Frontal cortex (tissue), 4 donors: Measurements from ENCODE around the gene ZBP1. TPM values are rescaled to one million over a fixed set of nuclear protein-coding genes. Genes with fewer than 3 reads are reported as not detected.

ENCODE experiments used
- DNase-seq, 2 donors: peaks; one replicate each; pipeline ENCODE4 v3.0.0; 2012; ENCODE audit warnings: low spot score in 2 of 2
- FAIRE-seq: peaks from 2 replicates; lab custom pipeline; 2012; peaks lifted over from hg19 to GRCh38; lab: Jason Lieb, UNC
- total RNA-seq: library from RNA; depleted of rRNA; stranded (reverse); fragments of >200 nt; gene quantifications from one replicate; pipeline ENCODE4 v1.2.3, GENCODE V29; 2014
- donor health status: control.
- donor health status: control.
- donor health status: control.

Gene ZBP1
- total RNA-seq, 1 donor from 2014 or later: not detected

DNA sequence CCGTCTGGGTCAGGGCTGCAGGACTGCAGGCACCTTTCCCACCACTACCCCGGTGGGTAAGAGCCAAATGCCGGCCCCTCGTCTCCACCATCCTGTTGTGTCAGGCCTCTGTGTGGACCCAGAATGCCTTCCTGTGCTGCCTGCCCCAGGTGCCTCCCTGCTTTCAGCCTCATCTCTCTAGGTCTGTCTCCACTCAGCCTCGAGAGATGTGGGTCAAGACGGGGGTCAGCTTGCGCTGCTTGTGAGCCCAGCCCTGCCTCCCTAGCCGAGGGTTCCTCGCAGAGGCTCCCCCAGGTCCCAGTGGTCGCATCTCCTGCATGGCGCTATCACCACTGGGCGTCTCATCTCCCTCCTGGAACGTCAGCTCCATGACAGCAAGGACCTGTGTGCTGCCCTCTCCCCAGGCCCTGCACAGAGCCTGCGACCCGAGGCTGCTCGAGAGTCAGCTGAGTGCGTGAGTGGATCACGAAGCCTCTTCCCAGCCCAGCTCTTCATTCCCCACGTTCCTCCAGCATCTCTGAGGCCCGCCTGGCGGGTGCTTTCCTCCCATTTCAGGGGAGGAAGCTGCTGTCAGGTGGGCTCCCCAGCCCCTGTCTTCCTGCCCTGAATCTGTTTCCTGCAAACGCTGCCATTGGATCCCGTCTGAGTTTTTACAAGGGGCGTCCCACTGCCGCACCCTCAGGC is 38.7 kb upstream of the ZBP1 start:
- DNase-seq (peak in 1 of 2 donors; percentile 8), FAIRE-seq (no peak)

DNA sequence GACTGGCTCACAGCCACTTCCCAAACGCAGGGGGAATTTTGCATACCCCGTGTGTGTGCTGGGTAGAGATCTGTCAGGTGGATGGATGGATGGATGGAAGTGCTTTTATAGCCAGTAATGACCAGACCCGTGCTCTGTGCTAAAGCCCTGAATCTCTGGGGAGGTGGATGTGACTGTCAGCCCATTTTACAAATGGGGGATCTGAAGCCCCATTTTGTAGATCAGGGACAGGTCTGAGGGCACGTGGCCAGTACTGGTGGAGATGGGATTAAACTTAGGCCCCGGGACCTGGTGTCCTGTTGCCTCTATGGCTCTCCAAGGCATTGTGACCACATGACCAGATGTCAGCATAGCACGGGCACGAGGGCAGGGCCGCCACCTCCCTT is 38.2 kb upstream of the ZBP1 start:
- DNase-seq: peak in 1 of 2 donors; percentile 7
- FAIRE-seq: no peak

DNA sequence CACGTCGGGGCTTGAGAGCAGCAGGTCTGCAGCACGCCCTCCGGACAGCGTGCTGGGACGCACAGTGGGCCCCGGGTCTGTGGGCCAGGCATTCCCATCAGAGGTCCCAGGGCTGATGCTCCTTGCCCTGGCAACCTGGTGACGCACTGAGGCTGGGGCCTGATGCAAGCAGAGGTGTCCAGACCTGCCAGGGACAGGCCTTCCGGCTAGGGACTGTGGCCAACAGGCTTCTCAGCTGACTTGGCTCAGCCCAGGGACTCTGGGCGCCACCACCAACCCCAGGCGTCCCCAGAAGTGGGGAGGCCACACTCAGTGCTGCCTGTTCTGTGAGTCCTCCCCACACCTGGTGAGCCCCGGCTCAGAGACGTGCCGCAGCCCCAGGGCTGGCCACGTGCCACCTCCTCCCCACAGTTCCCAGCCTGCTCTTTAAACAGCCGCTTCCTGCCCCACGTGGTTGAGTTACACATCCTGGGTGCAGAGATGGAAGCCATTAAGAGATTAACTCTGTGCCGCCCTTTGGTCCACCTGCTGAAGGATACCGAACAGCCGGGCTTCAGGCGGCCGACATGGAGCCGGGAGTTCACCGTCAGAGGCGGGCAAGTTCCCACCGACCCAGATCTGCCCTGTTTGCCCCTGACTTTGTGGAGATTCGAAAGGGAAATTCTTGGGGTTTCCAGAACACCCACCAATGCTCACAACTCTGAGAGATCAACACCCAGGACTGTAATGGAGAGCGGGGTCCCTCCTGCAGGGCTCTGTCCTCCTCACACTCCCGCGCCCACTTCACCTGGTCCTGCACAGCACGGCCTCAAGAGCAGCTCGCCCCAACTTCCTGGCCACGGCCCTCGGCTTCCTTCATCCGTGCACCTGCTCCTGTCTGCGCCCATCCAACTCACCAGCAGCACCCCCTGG is 37.6 kb upstream of the ZBP1 start:
- DNase-seq: peak in 1 of 2 donors; percentile 52
- no peak for FAIRE-seq

DNA sequence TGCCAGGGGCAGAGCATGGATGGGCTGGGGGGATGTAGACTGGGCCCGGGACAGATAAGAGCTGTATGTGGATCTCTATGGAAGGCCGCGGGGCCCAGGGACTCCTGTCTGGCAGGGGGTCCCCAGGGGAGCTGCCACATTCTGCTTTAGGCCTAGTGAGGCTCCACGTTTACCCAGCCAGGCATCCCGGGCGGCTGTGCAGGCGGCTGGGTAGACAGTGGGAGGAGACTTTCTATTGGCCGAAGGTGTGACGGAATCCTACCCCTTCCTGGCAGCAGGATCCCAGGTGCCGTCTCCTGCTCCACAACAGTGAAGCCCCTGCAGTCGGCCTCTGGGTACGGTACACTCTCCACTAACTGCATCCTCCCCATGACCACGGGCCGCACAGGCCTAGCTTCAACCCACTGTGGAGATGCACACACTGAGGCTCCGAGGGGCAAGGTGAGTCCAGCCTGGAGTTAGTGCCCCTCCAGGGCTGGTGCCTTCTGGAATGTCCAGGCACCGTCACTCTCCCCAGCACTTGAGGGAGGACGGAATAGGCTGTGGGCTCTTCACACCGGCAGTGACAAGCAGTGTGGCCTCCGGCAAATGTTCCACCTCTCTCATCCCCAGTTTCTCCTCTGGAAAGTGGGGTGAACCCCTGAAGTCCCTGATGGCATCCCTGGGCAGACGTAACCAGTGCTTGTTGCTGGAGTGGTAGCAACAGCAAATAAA is 36.8 kb upstream of the ZBP1 start:
- peak; percentile 4 to 7 for DNase-seq
- no peak for FAIRE-seq

DNA sequence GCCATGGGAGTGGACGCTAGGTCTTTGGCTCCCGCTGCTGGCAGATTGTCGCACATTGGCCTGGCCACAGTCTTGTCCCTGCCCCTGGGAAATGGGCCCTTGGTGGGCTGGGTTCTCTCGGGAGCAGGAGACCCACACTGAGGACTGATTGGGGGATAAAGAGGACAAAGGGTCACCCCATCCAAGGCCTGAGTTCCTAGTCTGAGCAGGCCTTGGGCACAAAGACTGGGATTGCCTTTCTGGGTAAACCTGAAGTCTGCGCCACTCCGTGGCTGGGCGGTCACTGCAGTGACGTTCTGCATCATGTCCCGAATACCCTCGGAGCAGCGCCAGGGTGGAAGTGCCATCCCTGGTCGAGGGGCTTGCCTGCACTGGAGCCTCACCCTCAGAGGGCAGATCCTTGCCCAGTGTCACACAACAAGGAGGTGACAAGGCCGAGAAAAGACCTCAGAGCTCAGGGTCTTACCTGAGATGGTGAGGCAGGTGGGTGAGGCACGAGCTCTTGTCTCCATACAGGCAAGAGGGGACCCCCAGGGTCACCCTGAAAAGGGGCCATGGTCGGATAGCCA is 36.1 kb upstream of the ZBP1 start:
- DNase-seq (peak; percentile 10 to 16), FAIRE-seq (no peak)

DNA sequence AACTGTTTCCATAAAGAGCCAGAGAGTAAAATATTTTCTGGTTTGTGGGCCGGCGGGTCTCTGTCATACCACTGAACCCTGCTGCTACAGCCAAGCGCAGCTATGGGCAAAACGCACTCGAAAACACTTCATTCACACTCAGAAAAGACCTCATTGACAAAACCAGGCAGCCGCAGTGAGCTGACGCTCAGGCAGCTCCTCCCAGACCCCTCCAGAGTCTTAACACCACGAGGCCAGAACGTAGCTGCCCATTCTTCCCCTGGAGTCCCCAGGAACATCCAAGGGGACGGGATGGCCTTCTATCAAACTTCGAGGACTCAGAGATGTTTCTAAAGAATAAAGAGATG is 35.6 kb upstream of the ZBP1 start:
- DNase-seq (peak; percentile 7 to 8), FAIRE-seq (no peak)

DNA sequence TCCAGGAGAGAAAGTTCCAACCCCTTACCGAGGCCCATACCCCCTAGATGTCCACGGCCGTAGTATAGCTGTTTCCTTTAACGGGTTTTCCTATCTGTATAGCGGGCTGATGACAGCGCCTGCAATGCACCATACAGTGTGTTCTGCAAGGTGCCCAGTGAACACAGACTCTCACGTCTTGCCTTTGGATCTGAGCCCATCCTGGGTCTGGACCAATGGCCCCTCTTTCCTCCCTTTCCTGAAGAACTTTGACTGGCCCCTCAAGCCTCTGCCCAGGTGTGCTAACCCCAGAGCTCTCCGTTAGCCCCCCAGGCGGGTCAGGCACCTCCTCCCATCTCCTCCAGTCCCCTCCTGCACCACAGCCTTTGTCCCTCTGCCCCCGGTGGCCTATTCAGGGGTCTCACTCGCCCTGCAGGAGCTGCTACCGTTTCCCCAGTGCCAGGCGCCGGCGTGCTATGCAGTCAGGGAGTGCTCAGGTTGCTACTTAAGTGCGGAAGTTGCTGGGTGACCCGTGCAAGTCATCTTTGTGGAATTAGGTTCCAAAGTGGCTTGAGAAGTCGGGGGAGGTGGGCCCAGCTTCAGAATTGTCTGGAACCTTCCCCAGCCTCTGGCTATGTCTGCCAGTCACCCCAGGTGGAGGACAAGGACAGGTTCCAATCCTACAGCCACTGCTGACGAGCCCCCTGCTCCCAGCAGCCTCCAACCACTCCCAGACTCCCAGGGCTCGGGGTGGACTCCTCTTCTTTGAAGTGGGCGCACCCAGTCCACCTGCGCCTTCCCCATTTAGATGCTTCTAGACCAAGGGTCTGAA is 35.0 kb upstream of the ZBP1 start:
- DNase-seq (peak; percentile 7 to 10), FAIRE-seq (no peak)

DNA sequence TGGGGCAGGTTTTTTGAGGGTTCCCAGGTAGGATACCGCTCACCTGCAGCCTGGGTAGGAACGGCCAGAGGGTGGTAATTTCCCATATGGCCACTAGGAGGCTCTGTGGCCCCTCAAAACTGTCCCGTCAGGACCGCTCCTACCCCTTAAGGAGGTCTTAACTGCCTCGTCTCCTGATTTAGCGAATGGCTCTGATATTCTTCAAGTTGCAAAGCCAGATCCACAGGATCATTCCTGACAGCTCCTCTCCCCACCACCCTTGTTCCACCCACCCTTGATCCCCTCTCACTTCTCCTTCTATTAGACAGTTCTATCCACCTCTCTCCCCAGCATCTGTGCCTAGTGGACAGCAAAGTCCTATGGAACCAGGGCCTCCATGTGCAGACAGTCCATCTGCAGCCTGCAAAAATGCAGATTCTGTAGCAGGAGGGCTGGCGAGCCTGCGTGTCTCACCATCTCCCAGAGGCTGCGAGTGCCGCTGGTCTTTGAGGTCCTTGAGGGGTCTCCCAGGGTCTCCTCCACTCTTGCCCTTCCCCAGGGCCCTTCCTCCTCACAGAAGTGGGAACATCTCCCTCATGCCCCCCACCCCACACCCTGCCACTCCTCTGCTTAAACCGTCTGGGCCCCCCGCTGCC is 34.3 kb upstream of the ZBP1 start:
- DNase-seq (peak; percentile 82 to 91), FAIRE-seq (no peak)

DNA sequence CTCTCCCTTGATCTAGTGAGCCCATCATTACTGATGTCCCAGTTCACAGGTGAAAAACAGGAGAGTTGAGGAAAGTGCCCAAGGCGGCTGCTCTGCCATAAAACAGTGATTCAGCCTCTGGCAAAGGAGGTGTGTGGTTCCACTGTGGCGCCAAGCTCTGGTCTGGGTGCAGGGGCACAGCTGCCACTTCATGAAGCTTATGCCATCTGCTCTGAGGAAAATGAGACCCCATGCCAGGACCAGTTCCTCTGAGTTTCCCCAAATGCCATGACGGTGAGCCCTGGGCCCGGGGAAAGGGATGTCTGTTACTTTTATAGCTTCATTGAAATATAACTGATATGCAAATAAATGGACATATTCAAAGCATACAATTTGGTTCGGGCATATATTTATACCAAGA is 33.7 kb upstream of the ZBP1 start:
- peak in 1 of 2 donors; percentile 24 for DNase-seq
- no peak for FAIRE-seq

DNA sequence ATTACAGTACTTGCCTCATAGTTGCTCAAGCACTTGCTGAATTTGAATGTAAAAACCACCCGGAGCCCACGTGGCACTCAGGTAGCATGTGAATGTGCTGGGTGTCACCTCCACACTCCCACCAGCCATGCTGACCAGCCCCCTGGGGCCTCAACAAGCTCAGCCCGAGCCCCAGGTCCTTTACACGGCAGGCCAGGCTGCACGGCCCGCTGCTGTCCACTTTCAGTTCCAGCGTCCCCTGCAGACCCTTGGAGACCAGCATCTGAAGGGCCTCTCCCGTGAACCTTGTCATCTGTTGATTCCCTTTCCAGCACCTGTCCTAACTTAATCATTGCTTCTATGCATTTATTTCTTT is 33.3 kb upstream of the ZBP1 start:
- peak; percentile 10 to 37 for DNase-seq
- no peak for FAIRE-seq

DNA sequence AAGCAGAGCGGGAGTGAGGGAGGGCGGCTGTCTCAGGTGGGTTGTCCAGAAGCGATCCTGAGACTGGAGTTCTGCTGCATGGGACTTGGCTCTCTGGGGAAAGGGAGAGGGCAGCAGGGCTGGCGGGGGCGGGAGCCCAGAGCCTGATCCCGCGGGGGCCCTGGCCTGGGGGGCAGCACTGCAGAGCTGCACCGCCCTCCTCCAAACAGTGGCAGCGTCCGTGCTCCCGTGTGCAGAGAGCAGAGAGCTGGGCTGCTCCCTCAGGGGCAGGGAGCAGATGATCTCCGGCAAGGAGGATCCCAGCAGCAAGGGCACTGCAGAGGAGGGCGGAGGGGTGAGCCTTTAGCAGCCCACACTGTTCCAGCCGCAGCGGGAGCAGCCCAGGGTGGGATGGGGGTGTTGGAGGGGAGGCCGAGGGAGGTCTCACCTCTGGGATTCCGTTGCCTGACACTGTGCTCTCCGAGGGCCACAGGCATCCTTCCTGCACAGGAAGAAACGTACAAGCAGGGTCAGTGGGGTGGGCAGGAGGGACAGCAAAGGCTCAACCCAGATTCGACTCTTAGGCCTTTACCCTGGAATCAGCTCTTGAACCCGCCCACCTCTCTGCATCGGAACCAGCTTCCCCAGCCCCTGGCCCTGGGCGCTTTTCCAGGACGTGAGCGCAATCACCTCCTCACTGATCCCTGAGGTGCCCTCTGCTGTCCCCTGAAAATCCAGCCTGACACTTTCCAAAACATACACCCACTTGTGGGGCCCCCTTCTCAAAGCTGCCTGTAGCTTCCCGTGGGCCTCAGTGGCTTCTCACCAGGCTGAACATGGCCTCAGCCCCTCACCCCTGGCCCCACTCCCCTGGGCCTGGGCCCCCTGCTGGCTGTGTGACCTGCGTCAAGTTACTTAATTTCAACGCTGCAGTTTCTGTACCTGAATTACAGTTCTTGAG is 32.6 kb upstream of the ZBP1 start:
- DNase-seq (peak; percentile 24 to 25), FAIRE-seq (no peak)

DNA sequence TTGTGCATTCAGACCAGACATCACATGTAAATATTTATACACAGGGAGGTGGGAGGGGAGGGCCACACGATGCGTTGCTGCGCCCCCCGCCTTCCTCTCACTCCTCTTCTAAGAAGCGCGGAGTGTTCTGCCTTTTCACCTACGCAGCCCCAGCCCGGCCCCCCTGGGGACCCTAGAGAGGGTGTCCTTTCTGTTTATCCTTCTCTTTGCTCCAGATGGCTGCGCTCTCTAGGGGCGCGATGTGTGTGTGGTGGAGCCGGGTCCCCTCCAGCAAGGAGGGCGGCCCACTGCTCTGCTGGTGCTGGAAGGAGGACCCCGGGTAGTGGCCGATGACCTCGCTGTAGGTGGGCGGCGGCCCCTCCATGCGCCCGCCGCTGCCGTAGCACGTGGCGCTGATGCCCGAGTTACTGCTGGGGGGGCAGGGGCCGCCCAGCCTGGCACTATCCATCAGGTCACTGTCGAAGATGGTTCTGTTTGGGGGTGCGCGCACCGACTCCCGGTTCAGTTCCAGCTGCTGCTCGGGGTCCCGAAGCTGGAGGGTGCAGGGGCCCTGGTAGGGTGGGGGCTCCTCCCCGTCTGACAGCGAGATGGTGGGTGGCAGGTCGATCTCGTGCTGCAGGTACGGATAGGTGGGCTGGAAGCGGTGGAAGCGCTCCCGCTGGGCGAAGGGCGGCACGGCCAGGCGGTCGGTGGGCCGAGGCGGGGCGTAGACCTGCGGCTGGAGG is 31.8 kb upstream of the ZBP1 start:
- no peak for FAIRE-seq
- peak; percentile 3 to 8 for DNase-seq

DNA sequence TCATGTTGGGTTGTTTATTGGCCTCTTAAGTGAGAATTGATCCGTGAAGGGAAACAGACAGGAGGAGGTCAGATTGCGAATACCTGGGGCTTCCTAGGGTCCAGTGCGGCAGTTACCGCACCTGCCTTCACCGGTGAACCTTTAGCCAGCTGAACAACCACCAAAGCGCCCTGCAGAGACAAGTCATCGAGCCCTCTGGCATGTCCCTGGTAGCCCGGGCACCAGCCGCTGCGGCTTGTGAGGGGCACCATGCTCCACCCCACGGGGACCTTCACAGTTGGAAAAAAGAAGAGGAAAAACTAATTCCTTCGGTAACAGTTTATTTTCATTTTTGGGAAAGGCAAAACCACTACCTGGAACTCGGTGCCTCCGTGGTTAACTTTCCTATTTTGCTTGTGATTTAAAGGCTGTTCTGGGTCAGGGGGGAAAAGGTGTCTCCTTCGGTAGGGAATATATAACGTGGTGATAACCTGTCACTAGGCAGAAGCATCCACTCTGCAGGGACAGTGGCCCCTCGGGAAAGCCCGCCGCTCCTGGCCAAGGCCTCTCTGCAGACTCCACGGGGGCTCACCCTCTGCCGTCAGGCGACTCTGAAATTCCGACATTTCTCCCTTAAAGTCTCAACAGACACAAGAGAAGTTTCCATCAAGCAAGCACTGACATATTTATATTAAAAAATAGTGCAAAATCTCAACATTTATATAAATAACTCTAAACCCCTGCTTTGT is 30.7 kb upstream of the ZBP1 start:
- peak; percentile 6 for DNase-seq
- no peak for FAIRE-seq

DNA sequence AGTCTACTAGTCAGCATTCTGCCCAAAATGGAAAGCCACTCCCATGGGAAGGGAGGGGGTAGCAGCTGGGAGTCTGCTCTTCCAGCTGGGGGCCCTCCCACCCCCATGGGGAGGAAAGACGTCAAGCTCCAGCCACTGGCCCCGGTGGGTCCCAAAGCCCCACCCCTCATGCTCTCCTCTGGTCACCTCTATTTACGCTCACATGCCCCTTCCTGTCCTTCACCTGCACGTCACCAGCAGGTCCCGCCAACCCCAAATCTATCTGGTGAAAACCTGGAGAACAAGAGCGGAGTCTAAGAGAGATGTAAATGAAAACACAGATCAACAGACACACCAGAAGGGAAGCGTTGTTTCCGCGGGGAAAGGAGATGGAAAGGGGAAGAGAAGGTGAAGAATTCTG is 30.0 kb upstream of the ZBP1 start:
- DNase-seq (peak in 1 of 2 donors; percentile 14), FAIRE-seq (no peak)

DNA sequence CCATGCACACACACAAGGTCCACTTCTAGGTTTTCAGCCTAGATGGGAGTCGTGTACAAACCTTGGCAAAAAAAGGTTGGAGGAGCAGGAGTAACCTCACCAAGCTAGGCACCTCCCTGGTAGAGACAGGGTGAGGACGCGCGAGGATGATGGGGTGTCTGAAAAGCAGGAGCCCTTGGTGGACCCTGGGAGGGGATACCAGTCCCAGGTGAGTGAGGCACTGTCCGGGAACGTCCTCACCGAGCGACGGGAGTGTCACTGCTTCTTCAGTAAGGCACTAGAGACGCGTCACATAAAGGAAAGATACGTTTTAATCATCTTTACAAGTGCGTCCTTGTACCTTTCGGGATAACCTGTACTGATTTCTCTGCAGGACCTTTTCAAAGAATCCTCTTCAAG is 29.4 kb upstream of the ZBP1 start:
- DNase-seq (no peak), FAIRE-seq (no peak)

DNA sequence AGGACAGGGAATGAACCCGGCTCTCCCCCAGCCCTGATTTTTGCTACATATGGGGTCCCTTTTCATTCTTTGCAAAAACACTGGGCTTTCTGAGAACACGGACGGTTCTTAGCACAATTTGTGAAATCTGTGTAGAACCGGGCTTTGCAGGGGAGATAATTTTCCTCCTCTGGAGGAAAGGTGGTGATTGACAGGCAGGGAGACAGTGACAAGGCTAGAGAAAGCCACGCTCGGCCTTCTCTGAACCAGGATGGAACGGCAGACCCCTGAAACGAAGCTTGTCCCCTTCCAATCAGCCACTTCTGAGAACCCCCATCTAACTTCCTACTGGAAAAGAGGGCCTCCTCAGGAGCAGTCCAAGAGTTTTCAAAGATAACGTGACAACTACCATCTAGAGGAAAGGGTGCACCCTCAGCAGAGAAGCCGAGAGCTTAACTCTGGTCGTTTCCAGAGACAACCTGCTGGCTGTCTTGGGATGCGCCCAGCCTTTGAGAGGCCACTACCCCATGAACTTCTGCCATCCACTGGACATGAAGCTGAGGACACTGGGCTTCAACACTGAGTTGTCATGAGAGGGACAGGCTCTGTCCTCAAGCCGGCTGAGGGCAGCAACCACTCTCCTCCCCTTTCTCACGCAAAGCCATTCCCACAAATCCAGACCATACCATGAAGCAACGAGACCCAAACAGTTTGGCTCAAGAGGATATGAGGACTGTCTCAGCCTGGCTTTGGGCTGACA is 28.8 kb upstream of the ZBP1 start:
- FAIRE-seq: no peak
- peak in 1 of 2 donors; percentile 1 for DNase-seq
